Calu3 (cell line): ENCODE data around the gene LIN9. TPM values are rescaled to one million over a fixed set of nuclear protein-coding genes. Genes with fewer than 3 reads are reported as not detected.

Source experiments
- BruUV-seq: library from RNA; stranded (reverse); fragments of 400-500 nt; replicated peaks from 2 replicates; lab custom pipeline; 2021; lab: Mats Ljungman, UMichigan
- CTCF ChIA-PET: fragments of 300-600 bp; sonication (Branson Sonifier 250); formaldehyde crosslinking; loops from one replicate; lab custom pipeline; 2022; ENCODE audit warnings: antibody characterized with exemption; lab: Charles Lee
- DNase-seq: peaks from one replicate; pipeline ENCODE4 v3.0.0; 2022
- H3K27ac Mint-ChIP-seq: one replicate; pipeline ENCODE4 v1.8.0; 2022; ENCODE audit warnings: mixed read lengths; ENCODE audit not compliant: unreplicated experiment
- H3K27me3 Mint-ChIP-seq: one replicate; pipeline ENCODE4 v1.8.0; 2022; ENCODE audit warnings: mixed read lengths; ENCODE audit not compliant: unreplicated experiment
- H3K36me3 Mint-ChIP-seq: one replicate; pipeline ENCODE4 v1.8.0; 2022; ENCODE audit warnings: mild to moderate bottlenecking, moderate library complexity, mixed read lengths; ENCODE audit not compliant: insufficient read depth, unreplicated experiment
- H3K4me1 Mint-ChIP-seq: one replicate; pipeline ENCODE4 v1.8.0; 2022; ENCODE audit warnings: mild to moderate bottlenecking, low read depth, mixed read lengths; ENCODE audit not compliant: unreplicated experiment
- H3K4me3 Mint-ChIP-seq: one replicate; pipeline ENCODE4 v1.8.0; 2022; ENCODE audit warnings: mild to moderate bottlenecking, low read depth, moderate library complexity, mixed read lengths; ENCODE audit not compliant: unreplicated experiment
- H3K9me3 Mint-ChIP-seq: one replicate; pipeline ENCODE4 v1.8.0; 2022; ENCODE audit warnings: low read depth, mixed read lengths; ENCODE audit not compliant: unreplicated experiment
- CTCF ChIP-seq: fragments of 200-600 bp; IDR thresholded peaks from one replicate; pipeline ENCODE4 v1.8.0; 2022; ENCODE audit warnings: antibody characterized with exemption; ENCODE audit not compliant: unreplicated experiment
- intact Hi-C: fragments of 100-400 bp; cut with micrococcal nuclease; formaldehyde crosslinking; loops from one replicate; pipeline ENCODE4 v1.10.0; 2022; ENCODE audit not compliant: unreplicated experiment
- total RNA-seq: library from RNA; stranded (reverse); gene quantifications from 2 replicates; pipeline ENCODE4 v1.2.3, GENCODE V29; 2022

The LIN9 gene
- total RNA-seq, 1 experiment from 2014 or later = 14.3 TPM

DNA sequence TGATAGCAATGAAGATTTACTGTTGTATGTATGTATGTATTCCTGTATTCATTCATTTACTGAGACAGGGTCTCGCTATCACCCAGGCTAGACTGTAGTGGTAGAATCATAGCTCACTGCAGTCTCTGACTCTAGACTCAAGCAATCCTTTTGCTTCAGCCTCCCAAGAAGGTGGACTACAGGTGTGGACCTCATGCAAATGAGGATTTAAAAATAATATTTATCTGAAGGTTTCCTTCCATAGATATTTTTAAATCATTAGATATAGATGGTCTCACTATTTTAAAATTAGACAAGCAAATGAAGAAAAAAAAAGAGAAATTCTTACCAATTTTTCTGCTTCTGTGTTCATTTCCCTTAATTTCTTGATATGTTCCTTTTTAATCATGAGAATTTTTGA, 58.5 kb downstream of the LIN9 start:
- Mint-ChIP-seq H3K4me1 (no peaks in the 10 kb centered on the region), H3K27ac (no peak overlapping the region), H3K36me3 (no peaks in the 10 kb centered on the region), H3K4me3 (no peak overlapping the region), H3K9me3 (no peaks in the 10 kb centered on the region), H3K27me3 (no peaks in the 10 kb centered on the region)
- TF ChIP-seq CTCF = no peak
- CTCF ChIA-PET = no interaction called here
- no TSS peak for BruUV-seq
- no peak for DNase-seq
- intact Hi-C loops = no loop called here

DNA sequence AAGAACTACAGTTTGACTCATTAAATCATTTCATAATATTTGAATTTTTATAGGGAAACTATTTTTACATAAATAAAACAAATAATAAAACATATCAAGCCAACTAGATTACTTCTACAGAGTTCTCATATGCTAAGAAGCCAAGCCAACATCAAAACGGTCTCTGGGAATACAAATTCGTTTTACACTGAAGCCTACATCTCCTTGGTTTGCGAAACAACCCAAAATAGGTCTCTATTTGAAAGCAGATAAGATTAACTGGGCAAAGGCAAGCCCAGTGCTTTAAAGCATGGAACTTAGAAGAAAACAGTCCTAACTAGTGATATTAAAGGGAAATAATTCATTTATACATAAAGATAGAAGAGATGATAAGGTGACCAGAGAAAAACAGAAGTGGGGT, 60.2 kb downstream of the LIN9 start:
- BruUV-seq = no TSS peak
- no peaks in the 10 kb centered on the region for H3K9me3 Mint-ChIP-seq
- no peaks in the 10 kb centered on the region for H3K27me3 Mint-ChIP-seq
- intact Hi-C loops = no loop called here
- H3K4me3 Mint-ChIP-seq = no peak overlapping the region
- no peaks in the 10 kb centered on the region for H3K4me1 Mint-ChIP-seq
- TF ChIP-seq CTCF = no peak
- no peak overlapping the region for H3K27ac Mint-ChIP-seq
- DNase-seq = no peak
- no peaks in the 10 kb centered on the region for H3K36me3 Mint-ChIP-seq
- CTCF ChIA-PET = interaction anchor here (0.5 kb wide), 1 partner anchor 24 kb away, joined by 8 read pairs; no protein-coding TSS in a partner anchor

DNA sequence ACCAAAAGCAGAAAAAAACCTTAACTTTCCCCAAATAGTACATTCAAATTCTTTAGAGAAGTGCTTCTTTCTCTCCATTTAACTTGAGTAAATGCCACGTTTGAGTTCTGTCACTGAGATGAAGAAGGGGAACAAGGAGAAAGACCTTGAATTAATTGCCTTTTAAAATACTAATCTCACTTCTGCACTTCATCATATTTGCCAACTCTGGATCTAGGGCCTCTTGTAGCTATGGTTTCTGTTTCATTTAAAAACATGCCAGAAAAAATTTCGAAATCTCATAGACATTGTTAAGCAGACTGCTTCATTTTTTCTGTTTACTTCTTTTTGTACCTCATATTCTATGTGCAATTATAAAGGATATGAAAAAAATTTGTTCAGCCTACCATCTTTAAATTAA, 60.9 kb downstream of the LIN9 start:
- no peak overlapping the region for H3K27ac Mint-ChIP-seq

GRCh38 chr1:226239421-226239820, 69.5 kb downstream of the LIN9 start:
- CTCF ChIA-PET = no interaction called here
- H3K4me1 Mint-ChIP-seq = no peaks in the 10 kb centered on the region
- H3K36me3 Mint-ChIP-seq = peaks cover 20% of the 10 kb centered on the region
- TF ChIP-seq CTCF = no peak
- H3K27ac Mint-ChIP-seq = no peak overlapping the region
- no peaks in the 10 kb centered on the region for H3K27me3 Mint-ChIP-seq
- intact Hi-C loops = no loop called here
- no peak overlapping the region for H3K4me3 Mint-ChIP-seq
- no TSS peak for BruUV-seq
- no peak for DNase-seq
- H3K9me3 Mint-ChIP-seq = no peaks in the 10 kb centered on the region

More for the DNA sequence above, 60.9 kb downstream of the LIN9 start:
- H3K36me3 Mint-ChIP-seq = no peaks in the 10 kb centered on the region
- H3K9me3 Mint-ChIP-seq = no peaks in the 10 kb centered on the region
- intact Hi-C loops = no loop called here
- BruUV-seq = no TSS peak
- DNase-seq = no peak
- no peaks in the 10 kb centered on the region for H3K4me1 Mint-ChIP-seq
- CTCF ChIA-PET = no interaction called here
- no peaks in the 10 kb centered on the region for H3K27me3 Mint-ChIP-seq
- no peak for TF ChIP-seq CTCF
- H3K4me3 Mint-ChIP-seq = no peak overlapping the region
